Neural progenitor cell (in vitro differentiated cells): ENCODE measurements around the gene PAIP2.

Experiments used
- CTCF ChIP-seq: fragments of 200-600 bp; sonication (generic); IDR thresholded peaks from 2 replicates; pipeline ENCODE4 v1.5.1; 2017; ENCODE audit warnings: antibody characterized with exemption, mild to moderate bottlenecking
- EZH2 ChIP-seq: fragments of 200-600 bp; sonication (generic); IDR thresholded peaks from 2 replicates; pipeline ENCODE4 v1.6.1; 2017; ENCODE audit warnings: antibody characterized with exemption, mild to moderate bottlenecking, moderate library complexity
- EZH2phosphoT487 ChIP-seq: fragments of 200-600 bp; sonication (generic); IDR thresholded peaks from 2 replicates; pipeline ENCODE4 v1.6.1; 2017; ENCODE audit warnings: antibody characterized with exemption

DNA sequence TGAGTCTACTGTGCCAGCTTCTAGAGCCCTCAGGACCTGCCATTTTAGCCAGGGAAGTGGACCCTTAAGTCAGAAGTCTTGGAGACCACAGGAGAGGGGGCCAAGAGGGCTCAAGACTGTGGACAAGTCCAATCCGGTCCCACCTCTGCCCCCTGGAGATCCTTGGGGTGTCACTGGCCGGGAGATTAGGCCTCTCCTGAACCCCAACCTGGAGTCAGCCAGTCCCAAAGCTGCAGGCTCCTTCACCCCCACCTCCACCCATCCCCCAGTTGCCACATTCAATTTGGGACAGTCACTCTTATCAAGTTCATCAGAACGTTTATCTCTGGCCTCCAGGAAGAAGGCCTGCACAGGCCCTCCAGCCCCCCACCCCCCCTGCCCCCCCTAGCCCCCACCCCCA is 41.2 kb downstream of the PAIP2 start:
- no peak for TF ChIP-seq CTCF
- no peak for TF ChIP-seq EZH2
- no peak for TF ChIP-seq EZH2phosphoT487
